Peyer's patch (tissue), 4 donors: ENCODE data around the gene FCGR1A. TPM values are rescaled to one million over a fixed set of nuclear protein-coding genes. Genes with fewer than 3 reads are reported as not detected.
"Not testable (repeated sequence)": the region's sequence is repeated elsewhere in the genome, so short reads cannot be mapped to it uniquely, and the experiment has no call there.

ENCODE experiments used
- DNase-seq, 3 donors: peaks; one replicate each; pipeline ENCODE4 v3.0.0-alpha.2; 2017 to 2019
- H3K27ac ChIP-seq, 4 donors: fragments of 200-600 bp; sonication (generic); one replicate each; pipeline ENCODE4 v1.5.1; 2016 to 2019
- H3K27me3 ChIP-seq, 2 donors: fragments of 200-600 bp; sonication (generic); one replicate each; pipeline ENCODE4 v1.5.1; 2019
- H3K36me3 ChIP-seq, 3 donors: fragments of 200-600 bp; sonication (generic); one replicate each; pipeline ENCODE4 v1.5.1; 2016 to 2019
- H3K4me1 ChIP-seq, 4 donors: fragments of 200-600 bp; sonication (generic); one replicate each; pipeline ENCODE4 v1.5.1; 2016 to 2019
- H3K4me3 ChIP-seq, 4 donors: fragments of 200-600 bp; sonication (generic); 1 replicate in 3 of 4; 2 replicates in 1 of 4; pipeline ENCODE4 v1.5.1; 2016 to 2019; ENCODE audit warnings: mild to moderate bottlenecking in 1 of 4
- H3K9me3 ChIP-seq, 4 donors: fragments of 200-600 bp; sonication (generic); one replicate each; pipeline ENCODE4 v1.5.1; 2016 to 2019; ENCODE audit warnings: mild to moderate bottlenecking in 1 of 4
- POLR2A ChIP-seq, 2 donors: fragments of 450-650 bp; IDR thresholded peaks; one replicate each; pipeline ENCODE4 v1.5.1; 2017; ENCODE audit warnings: antibody characterized with exemption in 2 of 2, mild to moderate bottlenecking in 2 of 2, moderate library complexity in 2 of 2
- total RNA-seq, 4 donors: library from RNA; depleted of rRNA; stranded (reverse); fragments of >200 nt; gene quantifications; one replicate each; pipeline ENCODE4 v1.1.0, GENCODE V29; 2016
- TF ChIP-seq, protein P1 (sequence below), 6 experiments: fragments of 450-650 bp in 4 of 6; fragments of 200-600 bp in 2 of 6; sonication (generic) in 1 of 6; IDR thresholded peaks; one replicate each; pipeline ENCODE4 v1.5.1; 2017 to 2019; ENCODE audit warnings: antibody characterized with exemption in 6 of 6, mild to moderate bottlenecking in 3 of 6, moderate library complexity in 1 of 6

FCGR1A gene
- total RNA-seq, 4 donors from 2014 or later: not detected

DNA sequence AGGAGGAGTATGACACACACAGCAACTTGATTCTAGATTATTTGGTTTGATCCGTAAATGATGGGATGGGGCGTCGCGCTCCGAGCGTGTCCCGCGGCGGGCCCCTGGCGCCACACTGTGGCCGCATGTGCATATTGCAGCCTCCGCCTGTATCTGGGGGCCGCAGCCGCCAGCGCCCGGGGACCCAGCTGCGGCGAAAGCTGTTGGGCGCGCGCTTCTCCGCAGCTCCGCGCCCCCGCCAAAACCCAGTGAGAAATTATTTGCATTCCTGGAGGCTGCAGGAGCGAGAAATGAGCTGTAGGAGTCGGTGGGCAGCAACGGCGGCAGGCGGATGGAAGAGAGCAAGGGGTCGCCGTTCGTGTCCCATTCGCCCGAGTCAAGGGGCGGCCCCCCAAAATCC, 10.0 kb downstream of the FCGR1A start:
- H3K4me3 ChIP-seq: peak overlapping the region; percentile 49 to 72 (median 60)
- H3K36me3 ChIP-seq, H3K4me1 ChIP-seq, H3K27me3 ChIP-seq, H3K9me3 ChIP-seq: not testable (repeated sequence)
- peak overlapping the region; percentile 87 to 89 (median 88) for H3K27ac ChIP-seq
- DNase-seq: peak; percentile 53 to 71 (median 65)
- TF ChIP-seq, protein P1, sequence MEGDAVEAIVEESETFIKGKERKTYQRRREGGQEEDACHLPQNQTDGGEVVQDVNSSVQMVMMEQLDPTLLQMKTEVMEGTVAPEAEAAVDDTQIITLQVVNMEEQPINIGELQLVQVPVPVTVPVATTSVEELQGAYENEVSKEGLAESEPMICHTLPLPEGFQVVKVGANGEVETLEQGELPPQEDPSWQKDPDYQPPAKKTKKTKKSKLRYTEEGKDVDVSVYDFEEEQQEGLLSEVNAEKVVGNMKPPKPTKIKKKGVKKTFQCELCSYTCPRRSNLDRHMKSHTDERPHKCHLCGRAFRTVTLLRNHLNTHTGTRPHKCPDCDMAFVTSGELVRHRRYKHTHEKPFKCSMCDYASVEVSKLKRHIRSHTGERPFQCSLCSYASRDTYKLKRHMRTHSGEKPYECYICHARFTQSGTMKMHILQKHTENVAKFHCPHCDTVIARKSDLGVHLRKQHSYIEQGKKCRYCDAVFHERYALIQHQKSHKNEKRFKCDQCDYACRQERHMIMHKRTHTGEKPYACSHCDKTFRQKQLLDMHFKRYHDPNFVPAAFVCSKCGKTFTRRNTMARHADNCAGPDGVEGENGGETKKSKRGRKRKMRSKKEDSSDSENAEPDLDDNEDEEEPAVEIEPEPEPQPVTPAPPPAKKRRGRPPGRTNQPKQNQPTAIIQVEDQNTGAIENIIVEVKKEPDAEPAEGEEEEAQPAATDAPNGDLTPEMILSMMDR (IDR thresholded peaks at IDR 0.05): peak; percentile 31 to 68 (median 48)

DNA sequence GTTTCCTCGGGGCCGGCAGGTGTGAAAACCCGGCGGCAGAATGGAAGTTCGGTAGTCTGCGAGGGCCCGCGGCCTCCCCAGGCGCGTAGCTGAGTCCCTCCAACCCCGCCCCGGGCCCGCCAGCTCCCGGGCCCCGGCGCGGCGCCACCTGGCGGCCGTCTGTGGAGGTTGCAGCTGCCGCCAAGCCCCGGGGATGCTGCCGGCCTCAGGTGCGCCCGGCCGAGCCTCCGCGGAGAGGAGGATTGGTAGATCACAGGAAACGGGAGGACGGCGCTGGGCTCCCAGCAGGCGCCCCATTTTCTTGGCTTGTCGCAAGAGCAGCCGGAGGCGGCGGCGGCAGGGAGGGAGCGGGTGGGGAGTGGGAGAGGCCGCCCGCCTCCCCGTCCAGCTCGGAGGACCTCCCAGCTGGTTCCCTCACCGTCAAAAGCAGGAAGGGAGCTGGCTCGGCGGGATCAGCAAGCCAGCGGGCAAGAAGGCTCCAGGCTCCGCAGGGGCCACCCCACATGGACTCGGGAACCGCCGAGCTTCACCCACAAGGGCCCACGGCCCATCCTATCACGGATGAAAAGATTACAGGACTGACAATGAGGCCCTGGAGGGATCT, 10.5 kb downstream of the FCGR1A start:
- peak; percentile 71 to 88 (median 85) for DNase-seq
- H3K36me3 ChIP-seq, H3K9me3 ChIP-seq, H3K4me1 ChIP-seq, H3K27me3 ChIP-seq: not testable (repeated sequence)
- TF ChIP-seq, protein P1 (IDR thresholded peaks at IDR 0.05): peak in 5 of 6 experiments; percentile 56 to 87 (median 79)
- Histone ChIP-seq H3K4me3 (peak overlapping the region; percentile 49 to 72 (median 60)), H3K27ac (peak overlapping the region; percentile 87 to 89 (median 88))

DNA sequence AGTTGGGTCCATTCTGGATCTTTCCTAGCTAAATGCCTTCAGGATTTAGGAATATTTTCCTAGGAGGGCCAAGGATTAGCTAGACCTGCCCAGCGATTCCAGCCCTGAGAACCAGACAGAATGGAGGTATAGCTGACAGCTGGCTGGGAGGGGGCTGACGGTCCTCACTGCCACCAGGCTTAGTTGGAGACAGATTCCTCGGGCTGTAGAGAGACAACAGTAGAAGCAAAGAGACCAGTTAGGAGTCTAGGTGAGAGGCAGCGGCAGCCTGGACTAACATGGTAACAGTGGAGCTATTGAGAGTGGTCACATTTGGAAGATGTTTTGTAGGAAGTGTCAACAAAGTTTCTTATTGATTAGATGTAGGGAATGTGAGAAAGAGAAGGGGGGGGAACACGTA, 11.4 kb downstream of the FCGR1A start:
- H3K4me3 ChIP-seq, H3K36me3 ChIP-seq, H3K27ac ChIP-seq, H3K27me3 ChIP-seq, DNase-seq, H3K9me3 ChIP-seq, H3K4me1 ChIP-seq: not testable (repeated sequence)

DNA sequence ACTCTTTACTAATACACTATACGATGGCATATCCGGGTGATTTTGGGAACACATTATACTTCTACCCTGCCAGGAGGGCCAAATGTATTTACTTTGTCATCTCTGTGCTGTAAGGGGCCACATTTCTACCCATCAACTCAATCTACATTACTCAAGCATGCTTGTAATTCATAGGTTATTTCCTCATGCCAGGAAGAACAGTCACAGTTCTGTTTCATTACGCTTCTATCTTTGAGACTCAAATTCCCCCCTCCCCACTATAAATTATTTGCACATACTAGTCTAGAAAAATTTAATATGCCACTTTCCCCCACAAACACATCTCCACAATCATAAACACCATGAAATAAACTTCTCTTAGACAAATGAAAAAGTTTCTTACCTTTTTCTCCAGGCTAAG, 19.1 kb downstream of the FCGR1A start:
- not testable (repeated sequence) for H3K9me3 ChIP-seq

DNA sequence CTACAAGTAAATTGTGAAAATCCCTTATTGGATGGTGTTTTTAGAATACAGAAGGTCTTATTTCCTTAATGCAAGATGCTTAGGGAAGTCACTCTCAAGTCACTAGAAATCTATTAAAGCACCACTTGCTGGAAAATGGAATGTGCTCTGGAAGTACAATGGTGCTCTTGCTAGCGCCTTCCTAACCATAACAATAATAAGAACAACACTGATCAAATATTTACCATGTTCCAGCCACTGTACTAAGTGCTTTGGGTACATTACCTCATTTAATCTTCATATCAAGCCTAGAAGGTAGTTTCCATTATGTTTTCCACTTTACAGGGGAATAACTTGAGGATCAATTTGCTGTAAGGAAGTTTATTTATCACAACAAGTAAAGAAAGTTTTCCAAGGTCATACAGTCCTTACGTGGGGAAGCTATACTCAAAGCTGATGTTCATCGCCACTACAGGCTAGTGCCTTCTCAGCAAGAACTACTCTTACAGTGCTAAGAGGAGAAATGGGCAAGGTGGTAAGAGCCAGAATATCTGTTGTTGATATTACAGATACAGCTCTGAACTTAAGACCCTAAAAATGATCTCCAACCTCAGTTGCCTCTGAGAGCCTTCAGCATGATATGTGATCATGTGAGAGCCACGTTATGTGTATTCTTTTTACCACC, 22.1 kb downstream of the FCGR1A start:
- not testable (repeated sequence) for DNase-seq, H3K4me1 ChIP-seq, H3K9me3 ChIP-seq, H3K36me3 ChIP-seq, H3K4me3 ChIP-seq, H3K27me3 ChIP-seq, H3K27ac ChIP-seq

More for the DNA sequence above, 19.1 kb downstream of the FCGR1A start:
- not testable (repeated sequence) for DNase-seq, H3K4me3 ChIP-seq, H3K4me1 ChIP-seq, H3K27ac ChIP-seq, H3K36me3 ChIP-seq, H3K27me3 ChIP-seq

DNA sequence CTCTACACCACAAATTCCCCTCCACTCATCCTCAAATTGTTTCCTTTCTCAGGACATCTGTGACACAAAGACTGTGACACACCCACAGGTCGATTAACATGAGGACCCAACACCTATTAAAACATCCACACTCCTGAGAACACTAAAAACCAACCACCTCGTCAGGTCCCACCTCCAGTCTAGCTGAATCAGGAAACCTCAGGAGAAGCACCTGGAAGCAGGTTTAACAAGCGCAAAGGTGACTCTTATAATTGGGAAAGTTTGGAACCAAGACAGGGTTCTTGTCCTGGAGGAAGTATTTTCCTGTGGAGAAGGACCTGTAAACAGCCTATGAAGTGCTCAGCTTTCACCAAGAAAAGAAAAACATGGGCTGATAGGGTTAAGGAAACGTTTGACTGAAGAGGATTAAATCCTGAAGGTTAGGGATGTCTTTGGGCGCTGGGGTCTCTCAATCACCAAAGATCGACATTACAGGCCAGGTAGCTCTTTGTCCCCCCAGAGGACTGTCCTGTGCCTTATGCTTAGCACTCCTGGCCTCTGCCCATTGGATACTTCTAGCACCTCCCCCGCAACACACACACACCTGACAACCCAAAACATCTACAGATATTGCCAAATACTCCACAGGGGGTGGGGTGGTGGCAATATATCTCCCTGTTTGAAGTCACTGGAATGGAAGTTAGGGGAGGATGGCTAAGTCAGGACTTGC, 28.4 kb downstream of the FCGR1A start:
- not testable (repeated sequence) for H3K4me3 ChIP-seq, H3K4me1 ChIP-seq, DNase-seq, H3K27me3 ChIP-seq, H3K27ac ChIP-seq, H3K9me3 ChIP-seq, H3K36me3 ChIP-seq
- peak in 1 of 2 donors; percentile 26 for TF ChIP-seq POLR2A (IDR thresholded peaks at IDR 0.05)

DNA sequence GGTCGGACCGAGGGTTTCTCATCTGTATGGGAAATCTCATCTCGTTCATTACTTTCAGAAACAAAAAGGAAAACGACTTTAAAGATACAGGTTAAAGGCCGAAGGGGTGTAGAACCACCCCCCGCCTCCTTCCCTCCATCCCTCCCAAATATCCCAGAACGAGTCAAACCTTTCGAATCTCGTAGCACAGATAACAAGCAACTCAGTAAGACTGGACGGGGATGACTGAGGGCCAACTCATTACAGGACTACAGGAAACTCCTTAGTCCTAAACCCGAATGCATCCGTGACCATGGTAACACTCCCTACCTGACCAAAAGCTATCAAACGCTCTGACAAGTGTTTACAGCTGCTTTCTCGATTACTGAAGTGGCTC, 29.0 kb downstream of the FCGR1A start:
- H3K9me3 ChIP-seq, H3K4me1 ChIP-seq, H3K27me3 ChIP-seq, DNase-seq, H3K36me3 ChIP-seq: not testable (repeated sequence)
- Histone ChIP-seq H3K27ac (peak overlapping the region in 2 of 4 donors; percentile 49 to 95), H3K4me3 (peak overlapping the region; percentile 7 to 61 (median 38))

DNA sequence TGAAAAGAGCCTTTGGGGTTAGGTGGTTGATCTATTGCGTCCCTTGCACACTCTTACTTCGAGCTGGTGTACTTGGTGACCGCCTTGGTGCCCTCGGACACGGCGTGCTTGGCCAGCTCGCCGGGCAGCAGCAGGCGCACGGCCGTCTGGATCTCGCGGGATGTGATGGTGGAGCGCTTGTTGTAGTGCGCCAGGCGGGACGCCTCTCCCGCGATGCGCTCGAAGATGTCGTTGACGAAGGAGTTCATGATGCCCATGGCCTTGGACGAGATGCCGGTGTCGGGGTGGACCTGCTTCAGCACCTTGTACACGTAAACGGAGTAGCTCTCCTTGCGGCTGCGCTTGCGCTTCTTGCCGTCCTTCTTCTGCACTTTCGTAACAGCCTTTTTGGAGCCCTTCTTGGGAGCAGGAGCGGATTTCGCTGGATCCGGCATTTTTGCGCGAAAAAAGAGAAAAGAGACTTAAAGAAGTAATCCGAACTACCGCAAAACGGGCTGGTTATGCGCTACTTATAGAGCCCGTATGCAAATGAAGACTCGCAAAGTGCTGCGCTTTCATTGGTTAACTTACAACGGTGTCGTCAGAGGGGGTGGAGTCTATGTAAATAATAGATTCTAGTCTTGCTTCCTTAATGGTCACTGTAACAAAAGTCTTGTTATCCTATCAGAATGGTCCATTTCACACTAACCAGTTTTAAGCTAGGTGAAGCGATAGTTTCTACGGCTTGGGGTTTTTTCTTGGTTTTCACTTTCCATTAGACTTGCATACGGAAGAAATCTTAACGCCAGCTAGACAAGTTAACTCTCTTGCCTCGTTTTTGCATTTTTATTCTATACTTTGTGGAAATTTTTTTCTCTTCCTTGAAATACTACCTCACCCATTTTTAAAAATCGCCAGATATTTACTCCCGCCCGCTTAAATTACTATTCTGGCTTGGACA, 29.7 kb downstream of the FCGR1A start:
- H3K36me3 ChIP-seq, H3K9me3 ChIP-seq, H3K4me1 ChIP-seq, H3K27me3 ChIP-seq: not testable (repeated sequence)
- H3K4me3 ChIP-seq: peak overlapping the region; percentile 44 to 67 (median 54)
- TF ChIP-seq, protein P1 (IDR thresholded peaks at IDR 0.05): peak in 1 of 6 experiments; percentile 2
- peak; percentile 90 to 96 for TF ChIP-seq POLR2A (IDR thresholded peaks at IDR 0.05)
- DNase-seq: peak; percentile 66 to 94 (median 87)
- H3K27ac ChIP-seq: peak overlapping the region; percentile 82 to 95 (median 88)
